SHP77 (cell line): ENCODE data around the gene PSMG1.
"Not testable (repeated sequence)": the region's sequence is repeated elsewhere in the genome, so short reads cannot be mapped to it uniquely, and the experiment has no call there.

Experiments used
- DNase-seq, 2 experiments: peaks; one replicate each; lab custom pipeline; 2025; lab: John Stamatoyannopoulos, UW

The PSMG1 gene

GRCh38 chr21:39183272-39184049 lies at the start of gene PSMG1:
PSMG1 (minus strand) TSS chr21:39183451; CDS start chr21:39183385, 66 bp downstream.
- DNase-seq = peak; percentile 85 to 94

- DNase-seq = no peak
These were observed 49.6 kb upstream of the PSMG1 start for GRCh38 chr21:39232861-39233291.

- DNase-seq = no peak
These were observed 41.7 kb upstream of the PSMG1 start for GRCh38 chr21:39224930-39225329.

GRCh38 chr21:39221997-39222486 lies 38.8 kb upstream of the PSMG1 start:
- no peak for DNase-seq

- DNase-seq = no peak
These were observed 38.2 kb upstream of the PSMG1 start for GRCh38 chr21:39221282-39221996.

GRCh38 chr21:39220875-39221274 lies 37.6 kb upstream of the PSMG1 start:
- DNase-seq = not testable (repeated sequence)

- DNase-seq = no peak
These were observed 36.9 kb upstream of the PSMG1 start for GRCh38 chr21:39220150-39220549.

GRCh38 chr21:39218082-39218409 lies 34.8 kb upstream of the PSMG1 start:
- no peak for DNase-seq

- no peak for DNase-seq
These were observed 34.3 kb upstream of the PSMG1 start for GRCh38 chr21:39217356-39218081.

- no peak for DNase-seq
These were observed 33.0 kb upstream of the PSMG1 start for GRCh38 chr21:39216290-39216689.

GRCh38 chr21:39215078-39215477 lies 31.8 kb upstream of the PSMG1 start:
- DNase-seq = no peak

GRCh38 chr21:39209334-39209688 lies 26.1 kb upstream of the PSMG1 start:
- DNase-seq = no peak

GRCh38 chr21:39208624-39209333 lies 25.5 kb upstream of the PSMG1 start:
- no peak for DNase-seq

- DNase-seq = no peak
These were observed 20.9 kb upstream of the PSMG1 start for GRCh38 chr21:39204134-39204533.

- DNase-seq = no peak
These were observed 15.5 kb upstream of the PSMG1 start for GRCh38 chr21:39198800-39199199.

GRCh38 chr21:39197448-39198233 lies 14.4 kb upstream of the PSMG1 start:
- DNase-seq = no peak

GRCh38 chr21:39196838-39197237 lies 13.6 kb upstream of the PSMG1 start:
- no peak for DNase-seq

- no peak for DNase-seq
These were observed 13.1 kb upstream of the PSMG1 start for GRCh38 chr21:39196310-39196709.

- no peak for DNase-seq
These were observed 10.1 kb upstream of the PSMG1 start for GRCh38 chr21:39193380-39193779.

- no peak for DNase-seq
These were observed 6.8 kb upstream of the PSMG1 start for GRCh38 chr21:39189857-39190604.
